Embryonic facial prominence (tissue), 1 donor: ENCODE measurements around the gene PTPRF.
"Not testable (repeated sequence)": the region's sequence is repeated elsewhere in the genome, so short reads cannot be mapped to it uniquely, and the experiment has no call there.

Source experiments
- DNase-seq: peaks from one replicate; pipeline ENCODE4 v3.0.0-alpha.2; 2016; ENCODE audit errors: extremely low spot score

PTPRF gene

GRCh38 chr1:43537423-43538142 is 6.9 kb downstream of the PTPRF start:
- no peak for DNase-seq

- no peak for DNase-seq
These were observed 7.4 kb downstream of the PTPRF start for GRCh38 chr1:43538143-43538487.

GRCh38 chr1:43538969-43539368 is 8.3 kb downstream of the PTPRF start:
- no peak for DNase-seq

- DNase-seq, result no peak
These were observed 9.2 kb downstream of the PTPRF start for GRCh38 chr1:43539726-43540434.

GRCh38 chr1:43540653-43541071 is 10.0 kb downstream of the PTPRF start:
- no peak for DNase-seq

GRCh38 chr1:43541141-43541540 is 10.5 kb downstream of the PTPRF start:
- DNase-seq, result no peak

- no peak for DNase-seq
These were observed 11.2 kb downstream of the PTPRF start for GRCh38 chr1:43541721-43542401.

GRCh38 chr1:43542527-43543458 is 12.1 kb downstream of the PTPRF start:
- DNase-seq, result no peak

GRCh38 chr1:43543567-43543966 is 12.9 kb downstream of the PTPRF start:
- DNase-seq, result no peak

GRCh38 chr1:43545339-43545694 is 14.6 kb downstream of the PTPRF start:
- DNase-seq, result no peak

- DNase-seq, result no peak
These were observed 15.2 kb downstream of the PTPRF start for GRCh38 chr1:43545695-43546387.

GRCh38 chr1:43546388-43547100 is 15.9 kb downstream of the PTPRF start:
- no peak for DNase-seq

- DNase-seq, result no peak
These were observed 16.9 kb downstream of the PTPRF start for GRCh38 chr1:43547538-43548072.

GRCh38 chr1:43548285-43549271 is 17.9 kb downstream of the PTPRF start:
- no peak for DNase-seq

GRCh38 chr1:43549394-43549793 is 18.7 kb downstream of the PTPRF start:
- DNase-seq, result not testable (repeated sequence)

GRCh38 chr1:43549921-43550597 is 19.4 kb downstream of the PTPRF start:
- DNase-seq, result peak; percentile 25

GRCh38 chr1:43550598-43551246 is 20.0 kb downstream of the PTPRF start:
- no peak for DNase-seq

- DNase-seq, result no peak
These were observed 20.8 kb downstream of the PTPRF start for GRCh38 chr1:43551396-43551888.
